Left lobe of liver (tissue), 2 donors: ENCODE results near the gene DOCK8. TPM values are rescaled to one million over a fixed set of nuclear protein-coding genes. Genes with fewer than 3 reads are reported as not detected.
"Not testable (repeated sequence)": the region's sequence is repeated elsewhere in the genome, so short reads cannot be mapped to it uniquely, and the experiment has no call there.

Source experiments
- ATAC-seq: fragments of 200-7000 bp; cut with Tn5 transposase; one replicate; pipeline ENCODE4 v1.9.1; 2020; ENCODE audit warnings: mild to moderate bottlenecking, moderate library complexity
- DNase-seq: peaks from one replicate; pipeline ENCODE4 v3.0.0-alpha.2; 2020; ENCODE audit warnings: low spot score
- total RNA-seq: library from RNA; stranded (reverse); gene quantifications from one replicate; pipeline ENCODE4 v1.2.1, GENCODE V29; 2021
- donor health status: DM: no; HTN: no; CAD: no; lungs with moderate emphysema.
- donor health status: DM: no; HTN: yes; CAD: no.

The DOCK8 gene
- total RNA-seq = 10.6 TPM

DNA sequence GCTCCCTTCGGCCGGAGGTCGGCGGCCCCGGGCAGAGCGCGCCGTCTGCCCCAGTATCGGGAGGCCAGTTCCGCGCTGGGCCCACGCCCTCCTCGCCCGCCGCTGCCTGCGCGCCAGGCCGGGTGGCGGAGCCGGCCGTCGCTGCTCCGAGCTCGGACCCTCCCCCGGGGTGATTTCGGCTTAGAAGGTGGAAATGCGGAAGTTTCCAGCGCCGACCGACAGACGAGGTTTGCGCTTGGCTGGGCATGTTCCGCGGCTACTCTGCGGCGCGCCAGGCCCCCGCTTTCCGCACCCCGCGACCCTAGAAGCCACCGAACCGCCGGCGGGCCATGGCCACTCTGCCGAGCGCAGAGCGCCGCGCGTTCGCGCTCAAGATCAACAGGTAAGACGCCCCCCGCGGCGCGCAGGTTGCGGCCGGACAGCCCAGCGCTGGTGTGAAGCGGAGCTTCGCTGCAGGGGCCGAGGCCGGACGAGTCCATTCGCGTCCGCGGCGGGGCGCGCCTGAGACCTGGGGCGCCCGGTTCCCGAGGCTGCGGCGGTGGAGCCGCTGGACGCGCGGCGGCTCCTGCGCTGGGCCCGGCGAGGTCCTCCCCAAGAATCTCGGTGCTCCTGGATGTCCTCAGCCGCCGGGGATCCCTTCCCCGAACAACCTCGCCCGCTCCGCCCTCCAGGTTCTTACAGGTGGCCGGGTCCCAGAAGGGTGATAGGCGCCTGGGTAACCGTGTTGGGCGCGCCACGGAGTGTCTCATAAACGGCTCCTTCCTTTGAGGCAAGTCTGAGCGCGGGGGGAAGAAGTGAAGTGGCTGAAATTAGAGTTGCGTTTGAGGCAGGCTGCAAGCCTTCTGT lies at the start of gene DOCK8:
Gene DOCK8 (plus strand): TSS at position 218 of the 846 bp plus-strand sequence. CDS start 112 bp downstream, at position 330.
- ATAC-seq (peak; percentile 85), DNase-seq (peak; percentile 75)

- ATAC-seq = not testable (repeated sequence)
These were observed 44.9 kb upstream of the DOCK8 start for GRCh38 chr9:169757-170156.

DNA sequence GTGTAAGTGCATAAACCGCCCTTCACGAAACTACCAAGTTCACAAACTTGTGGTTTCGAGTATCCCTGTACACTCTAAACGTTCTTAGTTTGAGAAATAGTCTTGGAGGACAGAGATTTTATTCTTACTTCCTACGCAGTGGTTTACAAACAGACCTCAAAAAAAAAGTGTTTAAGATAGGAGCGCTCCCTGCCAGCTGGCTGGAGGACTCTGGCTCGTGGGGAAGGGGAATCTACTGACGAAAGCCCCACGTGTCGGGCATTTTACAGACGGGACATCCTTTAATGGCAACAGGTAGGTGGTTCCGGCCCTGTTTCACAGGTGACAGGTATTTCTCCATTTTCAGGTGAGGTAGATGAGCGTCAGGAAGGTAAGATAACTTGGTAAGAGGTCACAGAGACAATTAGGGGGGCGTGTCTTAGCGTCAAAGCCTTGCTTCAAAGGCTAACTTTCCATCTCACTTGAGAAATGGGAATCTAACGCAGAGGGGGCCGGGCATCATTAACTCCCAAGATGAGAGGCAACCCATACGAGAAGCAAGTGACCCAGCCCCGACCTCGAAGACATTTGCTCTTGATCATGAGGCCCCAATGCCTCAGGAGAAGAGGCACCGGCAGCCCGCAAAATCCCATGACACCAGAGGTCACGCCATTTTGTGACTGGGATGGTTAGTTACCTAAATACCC lies 36.4 kb upstream of the DOCK8 start:
- not testable (repeated sequence) for ATAC-seq, DNase-seq

More at GRCh38 chr9:169757-170156, 44.9 kb upstream of the DOCK8 start:
- not testable (repeated sequence) for DNase-seq

DNA sequence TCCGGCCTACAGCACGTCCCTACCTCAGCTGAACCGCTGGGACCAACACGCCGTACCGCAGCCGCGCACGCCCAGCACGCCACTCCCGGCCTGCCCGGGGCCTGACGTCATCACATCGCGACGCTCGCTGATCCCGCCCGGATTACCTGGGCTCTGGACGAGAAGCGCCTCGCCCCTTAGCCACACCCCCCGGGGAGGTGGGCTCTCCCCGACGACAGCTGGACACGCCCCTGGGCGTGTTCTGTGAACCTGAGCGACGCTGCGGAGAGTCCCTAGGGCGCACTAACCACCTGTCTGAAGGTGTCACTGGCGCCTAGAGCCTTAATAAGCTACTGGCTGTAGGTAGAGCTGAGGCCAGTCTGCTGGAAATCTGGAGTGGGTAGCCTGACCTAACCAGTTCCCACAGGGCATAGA lies 35.7 kb upstream of the DOCK8 start, which contains the start of gene ZNG1A:
Gene ZNG1A (minus strand): TSS at position 87 of the 414 bp plus-strand sequence. CDS start 87 bp downstream, outside the sequence.
- not testable (repeated sequence) for ATAC-seq, DNase-seq

- ATAC-seq, DNase-seq: not testable (repeated sequence)
These were observed 15.1 kb upstream of the DOCK8 start for GRCh38 chr9:199601-200000.

GRCh38 chr9:206481-206880 lies 8.2 kb upstream of the DOCK8 start:
- DNase-seq (no peak), ATAC-seq (no peak)

- peak; percentile 27 for ATAC-seq
- no peak for DNase-seq
These were observed 5.4 kb upstream of the DOCK8 start for GRCh38 chr9:209143-209758.

DNA sequence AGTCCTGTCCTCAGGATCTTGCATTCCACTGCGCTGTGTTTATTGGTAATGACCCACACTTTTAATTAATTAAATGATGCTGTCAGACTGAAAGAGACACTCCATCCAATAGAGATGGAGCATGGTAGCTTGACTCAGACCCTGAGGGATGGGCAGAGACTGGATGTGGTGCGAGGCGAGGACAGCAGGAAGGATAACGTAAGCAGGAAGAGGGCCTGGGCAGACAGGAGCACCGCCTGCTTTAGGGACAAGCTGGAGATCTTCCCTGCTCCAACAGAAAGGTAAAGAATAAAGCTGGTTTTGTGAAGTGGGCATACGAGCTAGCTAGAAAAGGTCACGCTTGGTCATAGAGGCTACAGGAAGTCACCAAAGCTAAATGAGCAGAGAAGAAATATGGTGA lies 3.6 kb upstream of the DOCK8 start:
- no peak for ATAC-seq
- DNase-seq = no peak

GRCh38 chr9:211557-211956 lies 3.1 kb upstream of the DOCK8 start:
- ATAC-seq = peak; percentile 56
- no peak for DNase-seq

- ATAC-seq = no peak
- DNase-seq = no peak
These were observed 2.4 kb upstream of the DOCK8 start for GRCh38 chr9:212297-212696.

DNA sequence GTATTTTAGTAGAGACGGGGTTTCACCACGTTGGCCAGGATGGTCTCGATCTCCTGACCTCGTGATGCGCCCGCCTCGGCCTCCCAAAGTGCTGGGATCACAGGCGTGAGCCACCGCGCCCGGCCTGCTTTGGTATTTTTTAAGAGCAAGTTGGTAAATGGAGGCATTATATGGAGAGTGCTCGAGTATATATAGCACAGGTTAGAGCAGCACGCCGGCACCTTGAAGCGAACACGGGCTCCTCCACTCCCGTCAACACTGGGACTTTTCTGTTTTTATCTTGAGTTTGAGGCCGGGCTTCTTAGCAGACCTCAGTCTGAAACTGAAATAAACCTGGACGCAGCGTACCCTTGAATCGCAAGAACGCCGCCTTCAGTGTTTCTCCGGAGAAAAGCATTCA lies 764 bp upstream of the DOCK8 start:
- not testable (repeated sequence) for DNase-seq, ATAC-seq

- no peak for DNase-seq
- no peak for ATAC-seq
These were observed 366 bp upstream of the DOCK8 start for GRCh38 chr9:214351-214647.

DNA sequence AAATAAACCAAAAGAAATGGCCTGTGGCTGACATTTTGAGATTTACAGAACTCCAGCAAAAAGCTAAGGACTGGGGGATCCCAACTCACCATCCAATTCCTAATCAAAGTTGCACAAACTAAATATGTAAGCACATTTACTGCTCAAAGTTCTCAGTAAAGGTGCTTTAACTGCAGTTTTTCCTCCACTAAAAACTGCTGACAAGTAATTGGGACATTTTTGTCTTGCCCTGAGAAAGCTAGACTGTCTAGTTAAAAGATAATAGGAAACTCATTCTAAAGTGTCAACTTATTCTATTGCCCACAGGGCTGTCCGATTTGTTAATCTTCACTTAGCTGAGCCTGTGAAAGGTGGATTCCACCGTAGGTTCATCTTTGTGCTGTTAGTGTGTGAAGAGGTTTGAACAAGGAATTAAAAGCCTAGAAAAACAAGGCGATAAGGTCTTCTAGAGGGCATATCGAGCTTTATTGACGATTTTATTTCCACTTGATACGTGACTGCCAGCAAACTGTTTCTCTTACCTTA lies 1.0 kb downstream of the DOCK8 start:
- ATAC-seq = peak; percentile 2
- no peak for DNase-seq

DNA sequence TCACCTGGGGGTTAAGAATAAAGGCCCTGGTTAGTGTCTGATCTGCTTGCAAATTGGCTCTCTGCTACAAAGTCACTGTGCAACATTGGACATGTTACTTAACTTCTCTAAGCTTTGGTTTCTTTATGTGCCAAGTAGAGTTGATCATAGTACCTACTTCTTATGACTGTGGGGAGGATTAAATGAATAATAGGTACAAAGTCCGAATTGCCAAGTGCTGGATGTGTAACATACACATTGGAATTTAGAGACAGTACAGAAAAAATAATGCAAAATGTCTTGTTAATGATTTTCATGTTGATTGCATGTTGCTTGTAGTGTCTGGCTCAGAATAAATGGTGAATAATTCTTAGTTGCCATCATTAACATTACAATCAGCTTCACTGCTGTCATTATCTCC lies 2.2 kb downstream of the DOCK8 start:
- DNase-seq = no peak
- no peak for ATAC-seq

DNA sequence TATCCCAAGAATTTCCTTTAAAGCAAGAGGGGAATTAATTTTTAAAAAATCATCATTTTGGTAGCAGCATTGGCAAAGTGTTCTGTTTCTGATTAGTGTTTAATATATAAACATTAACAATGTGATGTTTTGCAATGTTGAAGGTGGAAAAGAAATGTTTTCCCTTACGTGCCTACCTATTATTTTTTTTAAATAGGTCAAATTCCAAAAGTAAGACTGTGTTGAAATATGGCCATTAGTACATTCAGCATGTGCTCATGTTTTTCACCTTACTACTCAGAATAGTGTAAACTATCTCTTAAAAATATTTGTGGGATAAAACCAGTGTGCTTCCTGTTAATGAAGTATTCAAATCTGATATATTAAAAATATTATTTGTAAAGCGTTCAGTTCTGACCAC lies 3.3 kb downstream of the DOCK8 start:
- DNase-seq = no peak
- ATAC-seq = no peak

GRCh38 chr9:219036-219435 lies 4.4 kb downstream of the DOCK8 start:
- ATAC-seq, DNase-seq: not testable (repeated sequence)

DNA sequence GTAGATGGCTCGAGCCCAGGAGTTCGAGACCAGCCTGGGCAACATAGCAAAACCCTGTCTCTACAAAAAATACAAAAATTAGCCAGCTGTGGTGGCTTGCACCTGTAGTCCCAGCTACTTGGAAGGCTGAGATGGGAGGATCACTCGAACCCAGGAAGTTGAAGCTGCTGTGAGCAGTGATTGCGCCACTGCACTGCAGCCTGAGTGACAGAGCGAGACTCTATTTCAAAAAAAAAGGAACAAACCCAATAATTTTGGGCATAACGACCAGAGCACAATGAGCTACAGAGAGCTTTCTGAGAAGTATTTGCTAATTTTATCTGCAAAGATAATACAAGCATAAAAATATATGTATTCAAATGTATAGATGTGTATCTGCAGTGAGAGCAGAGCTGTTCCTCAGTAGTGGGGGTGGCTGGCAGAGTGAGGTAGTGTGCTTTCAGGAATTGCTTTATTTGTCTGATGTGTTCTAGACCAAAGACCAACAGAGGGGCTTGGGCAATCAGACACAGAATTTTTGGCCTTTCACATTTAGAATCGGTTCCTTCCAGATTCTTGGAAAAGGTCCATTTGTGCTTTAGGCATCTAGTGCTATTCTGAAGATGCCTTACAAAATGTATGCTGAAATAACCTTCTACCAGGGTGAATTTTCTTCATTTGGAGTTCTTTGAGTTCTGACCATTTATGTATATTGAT lies 5.2 kb downstream of the DOCK8 start:
- ATAC-seq (peak; percentile 20), DNase-seq (no peak)

- ATAC-seq = peak; percentile 26
- no peak for DNase-seq
These were observed 7.5 kb downstream of the DOCK8 start for GRCh38 chr9:221989-222776.

DNA sequence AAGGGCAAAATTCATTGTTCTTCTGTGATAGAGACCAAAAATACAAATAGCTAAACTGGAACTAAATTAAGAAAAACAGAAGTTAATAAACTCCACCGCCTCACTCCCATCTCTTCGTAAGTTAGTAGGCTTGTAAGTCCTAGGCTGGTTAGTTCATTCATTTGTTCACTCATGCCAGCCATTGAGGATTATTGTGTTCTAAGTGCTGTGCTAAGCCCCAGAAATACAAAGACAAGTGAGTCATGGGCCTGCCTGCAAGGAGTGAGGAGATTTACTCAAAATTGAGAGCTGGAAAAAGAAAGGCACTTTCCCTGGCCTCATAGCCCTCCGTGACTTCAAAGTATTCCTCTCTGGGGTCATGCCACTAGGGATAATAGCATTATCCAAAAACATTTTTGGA lies 8.5 kb downstream of the DOCK8 start:
- DNase-seq = no peak
- ATAC-seq = no peak

DNA sequence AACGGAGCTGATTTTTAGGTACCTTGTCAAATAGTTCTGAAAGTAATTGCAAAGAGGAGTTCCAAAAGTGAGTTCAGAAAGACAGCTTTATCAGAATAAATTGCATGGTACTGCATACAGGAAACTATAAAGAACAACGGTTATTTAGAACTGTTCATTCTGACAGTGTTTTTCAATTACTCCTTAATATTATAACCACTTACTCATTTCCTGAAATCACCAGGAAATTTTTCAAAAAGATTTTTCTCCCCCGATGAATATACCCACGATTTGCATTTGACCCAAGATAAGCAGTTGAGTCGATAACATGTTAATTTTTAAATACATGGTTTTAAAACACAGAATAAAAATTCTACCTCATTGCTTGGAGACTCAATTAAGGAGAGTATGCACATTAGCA lies 9.4 kb downstream of the DOCK8 start:
- DNase-seq = no peak

More for the DNA sequence above, 9.4 kb downstream of the DOCK8 start:
- no peak for ATAC-seq
